ENCODE data around the gene TSPAN14.
"Not testable (repeated sequence)": the region's sequence is repeated elsewhere in the genome, so short reads cannot be mapped to it uniquely, and the experiment has no call there.

Gene TSPAN14

GRCh38 chr10:80468002-80468401 lies 13.9 kb downstream of the TSPAN14 start:
- no peak for DNase-seq (ENCODE audit: low read depth, low spot score)

GRCh38 chr10:80468806-80469421 lies 14.8 kb downstream of the TSPAN14 start:
- DNase-seq (ENCODE audit: low read depth, low spot score), result no peak

- no peak for DNase-seq (ENCODE audit: low read depth, low spot score)
Observed at GRCh38 chr10:80470266-80470665, 16.2 kb downstream of the TSPAN14 start.

- no peak for DNase-seq (ENCODE audit: low read depth, low spot score)
Observed at GRCh38 chr10:80471001-80471400, 16.9 kb downstream of the TSPAN14 start.

GRCh38 chr10:80471715-80472233 lies 17.7 kb downstream of the TSPAN14 start:
- no peak for DNase-seq (ENCODE audit: low read depth, low spot score)

GRCh38 chr10:80472234-80473095 lies 18.4 kb downstream of the TSPAN14 start:
- DNase-seq (ENCODE audit: low read depth, low spot score), result no peak

GRCh38 chr10:80473096-80473657 lies 19.1 kb downstream of the TSPAN14 start:
- no peak for DNase-seq (ENCODE audit: low read depth, low spot score)

GRCh38 chr10:80473692-80474596 lies 19.8 kb downstream of the TSPAN14 start:
- DNase-seq (ENCODE audit: low read depth, low spot score), result no peak

- DNase-seq (ENCODE audit: low read depth, low spot score), result no peak
Observed at GRCh38 chr10:80474597-80474910, 20.4 kb downstream of the TSPAN14 start.

- no peak for DNase-seq (ENCODE audit: low read depth, low spot score)
Observed at GRCh38 chr10:80474941-80475340, 20.8 kb downstream of the TSPAN14 start.

GRCh38 chr10:80475641-80476040 lies 21.5 kb downstream of the TSPAN14 start:
- DNase-seq (ENCODE audit: low read depth, low spot score), result not testable (repeated sequence)

GRCh38 chr10:80476685-80477084 lies 22.6 kb downstream of the TSPAN14 start:
- DNase-seq (ENCODE audit: low read depth, low spot score), result no peak

- DNase-seq (ENCODE audit: low read depth, low spot score), result no peak
Observed at GRCh38 chr10:80477813-80478212, 23.7 kb downstream of the TSPAN14 start.

- not testable (repeated sequence) for DNase-seq (ENCODE audit: low read depth, low spot score)
Observed at GRCh38 chr10:80480373-80480772, 26.3 kb downstream of the TSPAN14 start.

- DNase-seq (ENCODE audit: low read depth, low spot score), result no peak
Observed at GRCh38 chr10:80480852-80481251, 26.7 kb downstream of the TSPAN14 start.

- no peak for DNase-seq (ENCODE audit: low read depth, low spot score)
Observed at GRCh38 chr10:80484243-80484642, 30.1 kb downstream of the TSPAN14 start.

GRCh38 chr10:80484676-80485075 lies 30.6 kb downstream of the TSPAN14 start:
- DNase-seq (ENCODE audit: low read depth, low spot score), result no peak

GRCh38 chr10:80485076-80485945 lies 31.2 kb downstream of the TSPAN14 start:
- no peak for DNase-seq (ENCODE audit: low read depth, low spot score)

GRCh38 chr10:80485946-80486764 lies 32.0 kb downstream of the TSPAN14 start:
- no peak for DNase-seq (ENCODE audit: low read depth, low spot score)

Measured in smooth muscle cell of the brain vasculature (primary cell).